IMR-90 (cell line): ENCODE measurements around the gene ITPKB. TPM values are rescaled to one million over a fixed set of nuclear protein-coding genes. Genes with fewer than 3 reads are reported as not detected.

Experiments
- ATAC-seq: fragments of 200-7000 bp; cut with Tn5 transposase; 2 replicates; pipeline ENCODE4 v1.9.1; 2020; ENCODE audit warnings: low read depth, mild to moderate bottlenecking, moderate library complexity
- BruUV-seq: library from RNA; stranded (reverse); fragments of 400-500 nt; replicated peaks from 2 replicates; lab custom pipeline; 2021; lab: Mats Ljungman, UMichigan
- CTCF ChIA-PET: fragments of 300-600 bp; formaldehyde crosslinking; extraction: SDS; loops from one replicate; lab custom pipeline; 2021; ENCODE audit warnings: antibody characterized with exemption; lab: Yijun Ruan, JAX
- POLR2A ChIA-PET: fragments of 300-600 bp; sonication (Branson Sonifier 250); formaldehyde crosslinking; loops from one replicate; lab custom pipeline; 2022; ENCODE audit warnings: antibody characterized with exemption; ENCODE audit not compliant: unreplicated experiment; lab: Charles Lee
- DNase-seq: peaks from one replicate; pipeline ENCODE4 v3.0.0; 2013
- H2AFZ ChIP-seq: replicated peaks from 2 replicates; pipeline ENCODE3; 2013; ENCODE audit warnings: low read length, mild to moderate bottlenecking; ENCODE audit not compliant: poor library complexity
- H2AK5ac ChIP-seq: 2 replicates; pipeline ENCODE4 v1.6.1; 2013; ENCODE audit warnings: low read depth, low read length, inconsistent platforms
- H2AK9ac ChIP-seq: replicated peaks from 2 replicates; pipeline ENCODE3; 2013; ENCODE audit warnings: mild to moderate bottlenecking, low read depth, low read length, moderate library complexity; ENCODE audit not compliant: poor library complexity
- H2BK120ac ChIP-seq: 2 replicates; pipeline ENCODE4 v1.6.1; 2013; ENCODE audit warnings: low read depth, low read length, inconsistent platforms
- H2BK15ac ChIP-seq: 3 replicates; pipeline ENCODE4 v1.6.1; 2013; ENCODE audit warnings: low read depth, low read length, inconsistent platforms
- H2BK20ac ChIP-seq: 2 replicates; pipeline ENCODE4 v1.6.1; 2013; ENCODE audit warnings: low read depth, mild to moderate bottlenecking, inconsistent platforms, low read length, moderate library complexity
- H2BK5ac ChIP-seq: 2 replicates; pipeline ENCODE4 v1.6.1; 2013; ENCODE audit warnings: mild to moderate bottlenecking, low read depth, low read length, inconsistent platforms; ENCODE audit not compliant: poor library complexity, severe bottlenecking
- H3K14ac ChIP-seq: replicated peaks from 2 replicates; pipeline ENCODE4 v1.6.1; 2013; ENCODE audit warnings: low read depth, low read length, inconsistent platforms
- H3K18ac ChIP-seq: 2 replicates; pipeline ENCODE4 v1.6.1; 2013; ENCODE audit warnings: low read depth, low read length, control low read depth
- H3K23ac ChIP-seq: 2 replicates; pipeline ENCODE4 v1.6.1; 2013; ENCODE audit warnings: low read depth, low read length, inconsistent platforms
- H3K27ac ChIP-seq: 2 replicates; pipeline ENCODE4 v1.5.1; 2013; ENCODE audit warnings: mild to moderate bottlenecking, control low read depth, low read length; ENCODE audit not compliant: insufficient read depth
- H3K27me3 ChIP-seq: 2 replicates; pipeline ENCODE4 v1.6.1; 2013; ENCODE audit warnings: low read length; ENCODE audit not compliant: control insufficient read depth, insufficient read depth
- H3K36me3 ChIP-seq: 2 replicates; pipeline ENCODE4 v1.6.1; 2013; ENCODE audit warnings: low read length, mixed read lengths; ENCODE audit not compliant: control insufficient read depth, insufficient read depth
- H3K4ac ChIP-seq: 2 replicates; pipeline ENCODE4 v1.6.1; 2013; ENCODE audit warnings: low read depth, low read length, inconsistent platforms
- H3K4me1 ChIP-seq: 2 replicates; pipeline ENCODE4 v1.6.1; 2013; ENCODE audit warnings: low read length, mixed read lengths; ENCODE audit not compliant: control insufficient read depth, insufficient read depth
- H3K4me2 ChIP-seq: 2 replicates; pipeline ENCODE4 v1.6.1; 2013; ENCODE audit warnings: low read depth, mild to moderate bottlenecking, control low read depth, low read length, moderate library complexity
- H3K4me3 ChIP-seq: 2 replicates; pipeline ENCODE4 v1.5.1; 2013; ENCODE audit warnings: low read depth, mild to moderate bottlenecking, control low read depth, low read length, moderate library complexity; ENCODE audit not compliant: insufficient read depth
- H3K56ac ChIP-seq: 2 replicates; pipeline ENCODE4 v1.6.1; 2013; ENCODE audit warnings: low read length, inconsistent platforms; ENCODE audit not compliant: insufficient read depth; ENCODE audit errors: extremely low read depth
- H3K79me1 ChIP-seq, 2 experiments: 2 replicates each; pipeline ENCODE4 v1.6.1; 2013; ENCODE audit warnings: low read length in 2 of 2, inconsistent platforms in 1 of 2, low read depth in 1 of 2
- H3K9ac ChIP-seq: 2 replicates; pipeline ENCODE4 v1.6.1; 2013; ENCODE audit warnings: low read depth, low read length, control low read depth
- H3K9me1 ChIP-seq: 2 replicates; pipeline ENCODE4 v1.6.1; 2013; ENCODE audit warnings: low read length, inconsistent platforms; ENCODE audit not compliant: insufficient read depth
- H3K9me3 ChIP-seq: 2 replicates; pipeline ENCODE4 v1.6.1; 2013; ENCODE audit warnings: low read length; ENCODE audit not compliant: control insufficient read depth, insufficient read depth
- H4K20me1 ChIP-seq: 2 replicates; pipeline ENCODE4 v1.6.1; 2013; ENCODE audit warnings: low read length, inconsistent platforms; ENCODE audit not compliant: insufficient read depth
- H4K5ac ChIP-seq: 2 replicates; pipeline ENCODE4 v1.6.1; 2013; ENCODE audit warnings: mild to moderate bottlenecking, low read depth, low read length, control low read depth
- H4K8ac ChIP-seq, 2 experiments: 2 replicates each; pipeline ENCODE4 v1.6.1; 2013; ENCODE audit warnings: low read depth in 2 of 2, low read length in 2 of 2, control low read depth in 1 of 2, inconsistent platforms in 1 of 2
- H4K91ac ChIP-seq: 2 replicates; pipeline ENCODE4 v1.6.1; 2013; ENCODE audit warnings: low read depth, low read length, inconsistent platforms; ENCODE audit not compliant: insufficient read depth
- BHLHE40 ChIP-seq: fragments of 150-350 bp; IDR thresholded peaks from 2 replicates; pipeline ENCODE4 v1.6.1; 2016; ENCODE audit warnings: mild to moderate bottlenecking, low read depth, low read length
- CEBPB ChIP-seq: IDR thresholded peaks from 2 replicates; pipeline ENCODE4 v1.6.1; 2012; ENCODE audit warnings: low read depth, low read length, improper control_type of control experiment
- CHD1 ChIP-seq: IDR thresholded peaks from 2 replicates; pipeline ENCODE4 v1.6.1; 2012; ENCODE audit warnings: low read depth, low read length, improper control_type of control experiment
- CTCF ChIP-seq: conservative IDR thresholded peaks from 2 replicates; pipeline ENCODE4 v1.5.1; 2012; ENCODE audit warnings: mild to moderate bottlenecking, low read depth, low read length, improper control_type of control experiment
- ELK1 ChIP-seq: fragments of 150-350 bp; IDR thresholded peaks from 2 replicates; pipeline ENCODE4 v1.6.1; 2016; ENCODE audit warnings: low read depth, mild to moderate bottlenecking, low read length, moderate library complexity, borderline replicate concordance
- FOS ChIP-seq: fragments of 150-350 bp; IDR thresholded peaks from 2 replicates; pipeline ENCODE4 v1.6.1; 2016; ENCODE audit warnings: low read depth, low read length
- MAFK ChIP-seq: IDR thresholded peaks from 2 replicates; pipeline ENCODE4 v1.6.1; 2012; ENCODE audit warnings: low read depth, low read length, improper control_type of control experiment
- MAZ ChIP-seq: IDR thresholded peaks from 2 replicates; pipeline ENCODE4 v1.6.1; 2012; ENCODE audit warnings: low read depth, mild to moderate bottlenecking, low read length, improper control_type of control experiment, moderate library complexity, borderline replicate concordance
- MXI1 ChIP-seq: IDR thresholded peaks from 2 replicates; pipeline ENCODE4 v1.6.1; 2012; ENCODE audit warnings: low read depth, mild to moderate bottlenecking, low read length, moderate library complexity, borderline replicate concordance
- NFE2L2 ChIP-seq: fragments of 150-350 bp; IDR thresholded peaks from 2 replicates; pipeline ENCODE4 v1.6.1; 2016; ENCODE audit warnings: low read depth, mild to moderate bottlenecking, low read length
- POLR2A ChIP-seq: IDR thresholded peaks from 2 replicates; pipeline ENCODE4 v1.6.1; 2012; ENCODE audit warnings: mild to moderate bottlenecking, low read depth, low read length
- RAD21 ChIP-seq: IDR thresholded peaks from 2 replicates; pipeline ENCODE4 v1.6.1; 2012; ENCODE audit warnings: low read length, improper control_type of control experiment
- RCOR1 ChIP-seq: IDR thresholded peaks from 2 replicates; pipeline ENCODE4 v1.6.1; 2012; ENCODE audit warnings: mild to moderate bottlenecking, low read length, improper control_type of control experiment; ENCODE audit not compliant: insufficient replicate concordance
- RFX5 ChIP-seq: IDR thresholded peaks from 2 replicates; pipeline ENCODE4 v1.8.0; 2012; ENCODE audit warnings: low read depth, mild to moderate bottlenecking, low read length, moderate library complexity
- SMC3 ChIP-seq: fragments of 150-350 bp; IDR thresholded peaks from 2 replicates; pipeline ENCODE4 v1.6.1; 2016; ENCODE audit warnings: low read depth, mild to moderate bottlenecking, antibody characterized with exemption, low read length, moderate library complexity
- USF2 ChIP-seq: fragments of 150-350 bp; IDR thresholded peaks from 2 replicates; pipeline ENCODE4 v1.6.1; 2017; ENCODE audit warnings: mild to moderate bottlenecking, antibody characterized with exemption, low read length, low read depth
- WGBS, 2 experiments: methylation state at CpG; one replicate each; pipeline versions ENCODE4 v1.1.5 to v1.1.7; 2013; ENCODE audit warnings: missing lambda C conversion rate in 2 of 2; ENCODE audit not compliant: insufficient read length in 1 of 2; ENCODE audit errors: extremely low coverage in 2 of 2; 5-methylcytosine and 5-hydroxymethylcytosine counted together
- dilution Hi-C: fragments of 300-500 bp; cut with HindIII; formaldehyde crosslinking; loops from one replicate; pipeline ENCODE4 v1.14.3; 2018; ENCODE audit warnings: low sequenced_read_pairs; ENCODE audit not compliant: unreplicated experiment
- in situ Hi-C: fragments of 300-500 bp; cut with MboI; formaldehyde crosslinking; loops from 3 replicates; pipeline ENCODE4 v1.14.3; 2019; ENCODE audit warnings: low sequenced_read_pairs, inconsistent platforms, mixed read lengths
- intact Hi-C: fragments of 100-400 bp; cut with micrococcal nuclease; formaldehyde crosslinking; loops from 2 replicates; pipeline ENCODE4 v1.10.0; 2022
- polyA plus RNA-seq, 3 experiments: library from polyadenylated mRNA; depleted of rRNA; stranded (reverse); fragments of >200 nt; gene quantifications; 2 replicates each; pipeline ENCODE4 v1.2.3, GENCODE V29; 2012; ENCODE audit warnings: low replicate concordance in 1 of 3
- total RNA-seq: library from RNA; depleted of rRNA; stranded (reverse); fragments of >200 nt; gene quantifications from 2 replicates; pipeline ENCODE4 v1.2.3, GENCODE V29; 2012

Gene ITPKB
- total and polyA plus RNA-seq, 2 of the 4 experiments (the other 2 are of a cell fraction), result 0.72 to 1.4 TPM

DNA sequence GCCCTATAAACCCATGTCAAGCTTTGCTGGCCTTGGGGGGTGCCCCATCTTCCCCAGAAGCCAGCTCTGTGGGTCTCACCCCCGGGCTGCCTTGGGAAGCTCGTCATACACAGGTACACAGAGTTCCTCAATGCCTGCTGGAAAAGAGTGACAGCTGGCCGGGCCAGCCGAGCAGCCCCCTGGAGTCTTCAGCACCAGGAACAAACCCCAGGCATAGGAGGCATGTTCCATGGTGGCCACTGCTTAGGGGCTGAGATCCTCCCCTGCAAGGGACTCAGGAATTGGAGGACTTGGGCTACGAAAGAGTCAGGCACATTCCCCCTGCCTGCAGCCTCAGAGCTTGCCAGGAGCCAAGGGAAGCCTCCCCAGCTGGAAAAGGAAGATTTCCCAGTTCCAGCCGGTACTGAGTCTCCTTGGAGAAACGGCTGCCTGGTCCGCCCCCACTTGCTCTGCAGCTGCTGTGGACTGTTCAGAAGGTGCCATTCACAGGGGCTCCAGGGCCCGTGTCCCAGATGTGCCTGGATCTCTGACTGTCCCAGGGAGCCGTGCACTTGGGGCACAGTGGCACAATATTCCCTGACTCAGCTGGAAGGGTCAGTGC lies 101.0 kb downstream of the ITPKB start:
- TF ChIP-seq MAFK (no peak), MAZ (no peak), MXI1 (no peak), RFX5 (no peak), CHD1 (no peak), ELK1 (no peak), NFE2L2 (no peak), CTCF (no peak), CEBPB (no peak), FOS (no peak), USF2 (no peak), SMC3 (no peak), RCOR1 (no peak), RAD21 (no peak), POLR2A (no peak), BHLHE40 (no peak)
- no peaks in the 10 kb centered on the region for H3K27me3 ChIP-seq
- intact Hi-C loops (no loop called here), dilution Hi-C loops (no loop called here), in situ Hi-C loops (loop anchor here (5.0 to 10.0 kb wide), 3 partner anchors 97 to 797 kb away; partner anchors contain the start of gene ITPKB)
- no peak overlapping the region for H3K14ac ChIP-seq
- H3K23ac ChIP-seq, result no peak overlapping the region
- H3K4me1 ChIP-seq, result peaks cover 3% of the 10 kb centered on the region
- H3K79me1 ChIP-seq, result no peaks in the 10 kb centered on the region
- H4K5ac ChIP-seq, result no peak overlapping the region
- CTCF ChIA-PET, result interaction anchor here (0.6 to 0.8 kb wide), 4 partner anchors 12 to 808 kb away, joined by 3 to 4 read pairs (median 3); no protein-coding TSS in a partner anchor
- no peak overlapping the region for H2AK5ac ChIP-seq
- no peak overlapping the region for H2BK20ac ChIP-seq
- ATAC-seq (no peak), DNase-seq (no peak)
- H2AK9ac ChIP-seq, result no peak overlapping the region
- no peak overlapping the region for H2BK120ac ChIP-seq
- no peak overlapping the region for H3K4ac ChIP-seq
- BruUV-seq, result no TSS peak
- no peak overlapping the region for H3K9ac ChIP-seq
- H3K27ac ChIP-seq, result no peak overlapping the region
- no peaks in the 10 kb centered on the region for H4K20me1 ChIP-seq
- no peaks in the 10 kb centered on the region for H3K9me1 ChIP-seq
- H3K36me3 ChIP-seq, result no peaks in the 10 kb centered on the region; the same call in 1 of the 2 replicates
- no peak overlapping the region for H4K91ac ChIP-seq
- H3K9me3 ChIP-seq, result no peaks in the 10 kb centered on the region
- H2AFZ ChIP-seq, result peak overlapping the region; percentile 10
- H3K4me3 ChIP-seq, result no peak overlapping the region
- POLR2A ChIA-PET, result no interaction called here
- H2BK5ac ChIP-seq, result no peak overlapping the region
- no peak overlapping the region for H2BK15ac ChIP-seq
- H3K18ac ChIP-seq, result no peak overlapping the region
- H4K8ac ChIP-seq, result no peak overlapping the region
- WGBS, 2 experiments, result 66% methylated on average over 8 of the region's 10 CpGs; no CpG with 5 or more reads in 1 of the 2 experiments
- no peak overlapping the region for H3K56ac ChIP-seq
- H3K4me2 ChIP-seq, result no peak overlapping the region
